NCI-H1092 (cell line): ENCODE measurements around the gene STAG3.

Experiments
- DNase-seq: peaks from one replicate; lab custom pipeline; 2025; lab: John Stamatoyannopoulos, UW

Gene STAG3

GRCh38 chr7:100156331-100157068, 21.2 kb upstream of the STAG3 start:
- no peak for DNase-seq

GRCh38 chr7:100157069-100157333, 20.7 kb upstream of the STAG3 start:
- no peak for DNase-seq

- DNase-seq: no peak
Observed at GRCh38 chr7:100157334-100158228, 20.1 kb upstream of the STAG3 start.

- peak; percentile 84 for DNase-seq
Observed at GRCh38 chr7:100158229-100159098, 19.3 kb upstream of the STAG3 start, which contains the start of gene TRAPPC14. TRAPPC14 (minus strand) TSS chr7:100158723; CDS start chr7:100158499, 224 bp downstream.

DNA sequence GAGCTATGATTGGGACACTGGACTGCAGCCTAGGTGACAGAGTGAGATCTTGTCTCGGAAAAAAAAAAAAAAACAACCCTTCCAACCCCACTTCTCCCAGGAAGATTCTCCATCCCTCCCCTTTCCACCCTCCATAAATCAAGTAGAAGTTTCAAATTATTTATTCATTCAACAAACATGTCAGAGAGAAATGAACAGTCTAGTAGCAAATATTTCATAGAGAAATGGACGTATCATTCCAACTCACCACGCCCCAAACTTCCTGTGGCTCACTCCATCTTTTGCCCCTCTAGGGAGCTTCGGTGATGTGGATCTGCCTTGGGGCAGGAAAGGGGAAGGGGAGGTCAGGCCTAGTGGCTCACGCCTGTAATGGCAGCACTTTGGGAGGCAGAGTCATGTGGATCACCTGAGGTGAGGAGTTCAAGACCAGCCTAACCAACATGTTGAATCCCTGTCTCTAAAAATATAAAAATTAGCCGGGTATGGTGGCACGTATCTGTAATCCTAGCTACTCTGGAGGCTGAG, 18.6 kb upstream of the STAG3 start:
- no peak for DNase-seq

DNA sequence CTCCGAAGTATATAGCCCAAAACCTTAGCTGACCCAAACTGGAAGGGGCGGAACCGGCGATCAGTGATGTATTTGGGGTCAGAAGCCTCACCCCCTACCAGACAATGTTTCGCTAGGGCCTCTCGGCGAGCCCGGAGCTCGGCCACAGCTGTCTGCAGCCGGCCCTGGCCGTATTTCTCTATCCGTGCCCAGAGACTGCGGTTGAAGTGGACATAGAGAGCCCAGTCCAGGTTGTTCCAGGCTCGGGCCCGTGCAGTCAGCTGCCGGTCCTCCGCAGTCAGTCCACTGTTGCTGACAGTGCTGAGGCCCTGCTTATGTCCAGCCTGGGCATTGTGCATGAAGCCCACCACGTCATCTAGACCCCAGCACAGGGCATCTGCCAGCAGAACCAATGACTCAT, 17.7 kb upstream of the STAG3 start:
- no peak for DNase-seq

DNA sequence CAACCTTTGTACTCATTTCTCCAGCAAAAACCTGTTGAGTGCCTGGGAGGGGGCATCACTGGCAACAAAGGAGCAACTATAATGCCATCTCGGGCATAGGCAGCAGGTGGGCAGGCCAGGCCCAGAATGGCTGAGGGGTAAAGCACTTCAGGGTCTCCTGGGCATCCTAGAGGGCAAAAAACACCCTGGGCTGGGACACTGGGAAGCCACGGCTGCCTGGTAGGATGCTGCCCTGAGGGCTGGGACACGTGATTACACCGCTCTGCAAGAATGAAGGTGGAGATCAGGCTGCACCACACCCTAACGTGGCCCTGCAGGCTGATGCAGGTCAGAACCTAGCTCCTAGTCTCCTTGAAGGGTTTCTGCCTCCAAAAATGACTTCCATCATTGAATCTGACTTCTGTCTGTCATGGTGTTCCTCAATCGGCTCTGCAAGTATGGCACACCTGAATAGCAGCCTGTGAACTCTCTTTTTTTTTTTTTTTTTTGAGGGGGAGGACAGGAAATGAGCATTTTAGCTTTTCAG, 14.6 kb upstream of the STAG3 start:
- no peak for DNase-seq

- no peak for DNase-seq
Observed at GRCh38 chr7:100163871-100164270, 13.8 kb upstream of the STAG3 start.

DNA sequence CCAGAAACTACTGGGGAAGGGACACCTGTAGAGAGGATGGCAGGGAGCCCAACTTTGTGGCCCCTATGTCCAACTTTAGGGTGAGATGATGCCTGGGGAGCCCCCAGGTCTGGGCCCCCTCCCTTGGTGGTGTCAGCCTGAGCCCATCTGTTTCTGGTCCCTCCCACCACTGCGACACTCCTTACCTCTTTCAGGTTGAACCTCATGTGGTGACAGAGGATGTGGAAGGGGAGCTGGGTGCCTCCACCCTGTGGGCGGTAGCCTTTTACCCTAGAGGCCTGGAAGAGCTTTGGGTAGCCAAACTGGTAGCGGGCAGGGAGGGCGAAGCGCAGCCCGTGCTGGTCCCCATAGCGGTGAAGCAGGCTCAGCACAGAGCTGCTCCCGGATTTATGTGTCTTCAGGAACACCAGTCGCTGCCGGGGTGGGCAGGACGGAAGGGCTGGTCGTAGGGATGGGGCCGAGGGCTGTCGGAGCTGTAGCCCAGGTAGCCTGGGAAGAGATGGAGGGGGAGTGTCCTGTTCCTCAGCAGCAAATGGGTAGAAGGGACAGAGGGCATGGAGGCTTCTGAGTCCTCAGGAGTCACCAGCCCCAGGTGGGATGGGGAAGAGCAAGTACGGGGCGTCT, 11.3 kb upstream of the STAG3 start:
- DNase-seq: no peak

- no peak for DNase-seq
Observed at GRCh38 chr7:100166970-100167911, 10.5 kb upstream of the STAG3 start.

GRCh38 chr7:100167912-100168323, 9.8 kb upstream of the STAG3 start:
- no peak for DNase-seq

GRCh38 chr7:100169147-100169850, 8.4 kb upstream of the STAG3 start:
- no peak for DNase-seq

- DNase-seq: no peak
Observed at GRCh38 chr7:100170101-100170897, 7.4 kb upstream of the STAG3 start.

DNA sequence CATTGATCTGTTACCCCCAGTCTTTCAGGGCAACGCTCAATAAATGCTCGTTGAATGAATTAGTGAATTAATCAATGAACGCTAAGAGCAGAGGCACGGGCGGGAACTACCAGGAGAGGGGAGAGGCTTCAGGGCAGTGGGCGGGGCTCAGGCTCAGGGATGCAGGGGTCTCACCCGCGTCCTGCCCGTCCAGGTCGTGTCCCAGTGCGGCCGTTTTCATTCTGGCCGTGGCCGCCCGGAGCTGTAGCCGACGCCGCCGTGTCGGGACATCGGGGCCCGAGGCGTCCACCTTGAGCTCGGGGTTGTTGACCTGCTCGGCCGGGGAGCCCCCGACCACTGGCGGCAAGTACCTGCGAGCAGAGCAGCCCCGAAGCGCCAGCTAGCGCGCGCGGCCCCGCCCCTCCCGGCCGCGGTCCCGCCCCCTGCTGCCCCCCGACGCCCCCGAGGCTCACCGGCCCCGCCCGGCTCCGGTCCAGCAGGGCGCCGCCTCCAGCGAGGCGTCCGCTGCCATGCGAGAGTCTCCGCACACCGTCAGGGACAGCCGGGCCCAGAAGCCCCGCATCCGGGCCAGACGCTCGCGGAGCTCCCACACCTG, 6.5 kb upstream of the STAG3 start:
- DNase-seq: no peak

- DNase-seq: no peak
Observed at GRCh38 chr7:100171840-100172239, 5.9 kb upstream of the STAG3 start.

DNA sequence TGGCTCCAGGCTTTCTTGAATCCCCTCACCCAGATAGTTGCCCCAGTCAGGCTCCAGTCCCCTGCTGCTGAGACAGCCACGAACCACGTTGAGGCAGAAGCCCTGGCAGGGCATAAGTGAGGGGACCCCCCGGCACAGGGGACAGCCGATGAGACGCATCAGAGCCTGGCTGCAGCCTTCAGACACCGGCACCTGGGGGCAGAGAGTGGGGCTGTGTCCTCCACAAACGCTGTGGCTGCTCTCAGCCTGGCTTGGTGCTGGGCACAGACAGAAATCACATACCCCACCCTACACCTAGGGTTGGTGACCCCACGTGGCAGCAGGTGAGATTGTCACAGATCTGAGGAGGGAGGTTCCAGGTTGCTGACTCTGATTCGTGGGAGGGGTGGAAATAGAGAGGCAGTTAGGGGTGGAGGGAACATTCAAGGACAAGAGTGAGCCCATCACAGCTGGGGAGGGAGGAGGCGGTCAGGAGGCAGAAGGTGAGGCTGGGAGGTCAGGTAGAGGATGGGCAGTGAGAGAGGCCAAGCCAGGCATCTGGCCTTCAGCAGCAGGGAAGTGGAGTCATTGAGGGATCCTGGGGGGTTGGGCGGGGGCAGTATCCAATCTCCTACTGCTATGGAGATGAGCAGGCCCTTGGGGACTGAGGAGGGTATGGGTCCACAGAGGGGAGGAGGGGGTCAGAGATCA, 3.8 kb upstream of the STAG3 start:
- no peak for DNase-seq

DNA sequence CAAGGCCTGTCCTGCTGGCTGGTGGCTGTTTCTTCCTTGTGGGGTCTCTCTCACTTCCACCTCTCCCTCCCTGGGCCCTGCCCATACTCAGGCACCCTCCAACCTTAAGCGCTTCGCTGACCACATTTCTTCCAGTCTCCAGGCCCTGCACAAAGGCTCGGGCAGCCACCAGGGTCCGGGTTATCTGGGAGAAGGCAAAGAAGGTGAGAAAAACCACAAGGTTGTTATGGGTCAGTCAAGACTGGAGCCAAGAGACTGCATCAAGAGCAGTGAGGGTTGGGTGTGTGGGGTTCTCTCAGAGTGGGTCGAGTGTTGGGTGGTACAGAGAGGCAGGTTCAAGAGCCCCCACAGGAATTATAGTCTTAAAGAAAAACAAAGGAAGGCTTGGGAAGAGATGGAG, 3.1 kb upstream of the STAG3 start:
- no peak for DNase-seq
